NCI-H1694 treated with DMSO at 0.1 percent for 48 hours (cell line): ENCODE results near the gene OR2AE1.
"Not testable (repeated sequence)": the region's sequence is repeated elsewhere in the genome, so short reads cannot be mapped to it uniquely, and the experiment has no call there.

ENCODE experiments used
- DNase-seq: peaks from one replicate; lab custom pipeline; 2025; lab: John Stamatoyannopoulos, UW

Gene OR2AE1

GRCh38 chr7:99876933-99877332, at the start of gene OR2AE1:
OR2AE1 (minus strand) TSS chr7:99877033; CDS start chr7:99877033, 0 bp downstream.
- no peak for DNase-seq

- DNase-seq, result no peak
Measured at GRCh38 chr7:99926321-99926720, 49.5 kb upstream of the OR2AE1 start.

GRCh38 chr7:99923200-99923599, 46.4 kb upstream of the OR2AE1 start:
- DNase-seq, result no peak

- DNase-seq, result no peak
Measured at GRCh38 chr7:99920149-99920548, 43.3 kb upstream of the OR2AE1 start.

GRCh38 chr7:99919814-99920112, 42.9 kb upstream of the OR2AE1 start:
- no peak for DNase-seq

GRCh38 chr7:99918959-99919813, 42.4 kb upstream of the OR2AE1 start, which contains the start of gene TRIM4:
TRIM4 (minus strand) TSS chr7:99919530; CDS start chr7:99919401, 129 bp downstream.
- DNase-seq, result peak; percentile 71

GRCh38 chr7:99910976-99911375, 34.1 kb upstream of the OR2AE1 start:
- no peak for DNase-seq

- no peak for DNase-seq
Measured at GRCh38 chr7:99901581-99901980, 24.7 kb upstream of the OR2AE1 start.

GRCh38 chr7:99899830-99900519, 23.1 kb upstream of the OR2AE1 start:
- DNase-seq, result no peak

GRCh38 chr7:99898836-99899235, 22.0 kb upstream of the OR2AE1 start:
- DNase-seq, result no peak

GRCh38 chr7:99898023-99898357, 21.2 kb upstream of the OR2AE1 start:
- no peak for DNase-seq

- DNase-seq, result no peak
Measured at GRCh38 chr7:99897322-99898022, 20.6 kb upstream of the OR2AE1 start.

- DNase-seq, result no peak
Measured at GRCh38 chr7:99894738-99895137, 17.9 kb upstream of the OR2AE1 start.

GRCh38 chr7:99893280-99893679, 16.4 kb upstream of the OR2AE1 start:
- DNase-seq, result no peak

GRCh38 chr7:99890348-99890747, 13.5 kb upstream of the OR2AE1 start:
- not testable (repeated sequence) for DNase-seq

- not testable (repeated sequence) for DNase-seq
Measured at GRCh38 chr7:99888366-99888765, 11.5 kb upstream of the OR2AE1 start.

GRCh38 chr7:99881370-99881769, 4.5 kb upstream of the OR2AE1 start:
- DNase-seq, result no peak

- DNase-seq, result no peak
Measured at GRCh38 chr7:99876491-99876890, 342 bp downstream of the OR2AE1 start.

- DNase-seq, result no peak
Measured at GRCh38 chr7:99868246-99868645, 8.6 kb downstream of the OR2AE1 start.

- DNase-seq, result not testable (repeated sequence)
Measured at GRCh38 chr7:99867477-99867876, 9.4 kb downstream of the OR2AE1 start.

- no peak for DNase-seq
Measured at GRCh38 chr7:99863847-99864440, 12.9 kb downstream of the OR2AE1 start.
